Amygdala (tissue), 56 donors: ENCODE measurements around the gene NINJ2.
A peak's percentile ranks its signal among the peaks of the same experiment; 100 is the strongest.

Source experiments
- DNase-seq, 56 donors: peaks; one replicate each; lab custom pipeline; 2025; lab: John Stamatoyannopoulos, UW

Gene NINJ2

DNA sequence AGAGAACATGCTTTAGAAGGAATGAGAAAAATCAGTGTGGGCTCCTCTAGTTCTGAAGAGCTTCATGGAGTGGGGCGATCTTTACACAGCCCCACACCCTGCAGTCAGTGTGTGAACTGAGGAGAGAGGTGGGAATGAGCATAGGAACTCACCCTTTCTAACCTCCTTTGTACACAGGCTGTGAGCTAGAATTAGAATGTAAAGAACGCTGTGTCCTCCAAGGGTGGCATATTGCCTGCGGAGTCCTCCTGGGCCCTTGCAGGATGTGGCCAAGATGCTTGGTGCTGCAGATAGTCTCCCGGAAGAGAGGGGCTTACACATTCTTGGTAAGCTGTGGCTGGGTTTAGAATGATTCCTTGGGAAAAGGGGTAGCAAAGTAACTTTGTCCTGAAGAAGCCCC lies 43.9 kb downstream of the NINJ2 start:
- DNase-seq, result no peak

DNA sequence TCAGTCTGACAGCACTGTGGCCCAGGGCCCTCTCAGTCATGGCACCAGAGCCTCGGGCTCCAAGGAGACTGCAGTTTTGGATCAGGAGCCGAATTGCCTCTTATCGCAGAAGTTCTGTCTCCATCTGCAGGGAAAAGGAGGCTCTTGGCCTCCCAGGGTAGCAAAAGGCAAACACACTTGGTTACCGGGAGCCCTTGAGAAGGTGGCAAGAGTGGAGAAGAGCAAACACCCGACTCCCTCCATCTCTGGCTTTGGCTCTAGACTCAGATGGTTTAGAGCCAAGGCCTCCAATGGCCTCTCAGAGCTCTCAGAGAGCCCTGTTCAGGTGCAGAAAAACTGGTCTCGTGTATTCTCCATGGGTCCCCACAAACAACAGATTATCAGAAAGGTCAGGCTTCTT lies 44.6 kb downstream of the NINJ2 start:
- DNase-seq, result no peak

DNA sequence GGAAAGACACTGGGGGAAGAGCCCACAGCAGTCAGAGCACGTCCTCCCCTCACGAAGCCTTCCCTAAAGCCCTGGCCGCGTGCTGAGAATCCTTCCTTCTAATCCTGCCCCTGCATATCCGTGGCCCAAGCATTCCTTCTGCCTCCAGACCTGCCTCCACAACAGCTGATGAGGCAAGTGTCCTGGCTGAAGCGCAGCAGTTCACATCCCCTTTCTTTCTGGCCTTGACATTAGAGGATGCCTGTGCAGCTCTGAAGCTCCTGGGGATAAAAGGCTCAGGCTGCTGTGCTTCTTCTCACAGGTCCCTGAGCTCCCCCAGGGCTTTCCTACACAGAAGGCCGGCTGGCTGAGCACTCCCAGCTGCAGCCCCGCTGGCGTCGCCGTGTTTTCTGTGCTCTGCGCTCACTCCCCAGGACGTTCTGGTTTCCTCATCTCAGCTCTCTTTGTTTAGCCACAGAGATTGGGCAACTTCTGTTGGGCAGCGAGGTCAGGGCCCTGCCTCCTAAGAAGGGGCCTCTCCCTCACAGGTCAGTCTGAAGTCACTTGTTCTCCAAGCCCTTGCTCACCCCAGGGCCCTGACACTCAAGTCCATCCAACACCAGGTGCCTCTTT lies 45.8 kb downstream of the NINJ2 start:
- DNase-seq, result peak in 7 of 56 donors; percentile 9 to 46 (median 12)

DNA sequence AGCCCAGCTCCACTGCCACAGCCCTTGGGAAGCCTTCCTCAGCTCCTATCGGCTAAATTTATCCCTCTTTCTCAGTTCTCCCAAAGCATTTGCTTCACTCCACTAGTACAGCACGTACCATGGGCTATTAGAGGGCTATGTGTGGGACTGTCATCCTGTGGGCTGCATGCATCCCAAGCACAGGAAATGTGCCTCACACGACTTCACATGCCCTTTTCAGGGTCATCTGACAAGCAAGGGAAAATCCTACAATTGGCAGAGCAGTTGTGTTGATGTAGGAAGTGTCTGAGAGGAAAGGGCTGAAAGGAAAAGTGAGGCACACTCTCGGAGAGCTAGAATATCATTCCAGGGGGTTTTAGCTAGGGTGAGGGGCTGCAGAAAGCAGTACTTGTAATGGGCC lies 47.6 kb downstream of the NINJ2 start:
- DNase-seq, result no peak

DNA sequence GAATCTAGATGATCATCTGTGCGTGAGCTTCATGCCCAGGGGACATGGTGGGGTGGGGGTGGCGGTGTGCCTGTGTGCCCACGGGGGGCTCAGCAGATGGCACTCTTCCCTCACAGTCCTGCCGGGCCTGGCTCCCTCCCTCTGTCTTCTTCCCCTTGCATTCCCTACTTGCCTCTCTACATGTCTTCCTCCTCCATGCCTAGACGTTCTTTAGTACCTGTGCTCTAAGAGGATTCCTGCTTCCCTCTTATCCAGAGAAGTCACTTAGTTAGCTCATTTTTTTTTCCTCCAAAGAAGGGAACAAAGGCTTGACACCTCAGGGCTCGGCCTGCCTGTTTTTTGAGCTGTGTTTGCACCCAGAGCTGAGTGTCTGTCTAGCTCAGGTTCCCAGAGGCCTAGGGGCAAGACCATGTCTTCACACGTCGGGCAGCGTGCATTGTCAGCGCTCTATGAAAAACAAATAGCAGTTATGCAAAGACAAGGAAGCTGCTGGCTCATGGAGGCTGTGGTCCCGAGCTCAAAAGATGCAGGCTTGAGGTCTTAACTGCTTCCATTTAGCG lies 48.8 kb downstream of the NINJ2 start:
- peak in 29 of 56 donors; percentile 5 to 68 (median 31) for DNase-seq

DNA sequence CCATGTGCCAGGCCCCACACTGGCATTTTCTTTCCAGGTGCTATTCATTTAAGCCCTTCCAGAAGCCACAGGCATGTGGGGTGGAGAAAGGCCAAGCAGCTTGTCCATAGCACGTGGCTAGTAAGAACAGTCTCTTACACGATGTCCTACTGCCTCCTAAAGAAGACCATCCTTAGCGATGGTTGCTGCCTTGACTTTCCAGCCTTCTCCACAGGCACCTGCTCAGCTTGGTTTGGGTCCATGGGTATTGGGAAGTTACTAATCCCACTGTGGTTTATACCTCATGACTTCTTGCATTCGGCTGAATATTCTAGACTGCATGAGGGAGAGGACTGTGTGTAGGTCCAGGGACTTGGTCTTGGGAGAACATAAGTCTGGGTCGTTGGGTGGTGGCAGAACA lies 49.2 kb downstream of the NINJ2 start:
- no peak for DNase-seq

DNA sequence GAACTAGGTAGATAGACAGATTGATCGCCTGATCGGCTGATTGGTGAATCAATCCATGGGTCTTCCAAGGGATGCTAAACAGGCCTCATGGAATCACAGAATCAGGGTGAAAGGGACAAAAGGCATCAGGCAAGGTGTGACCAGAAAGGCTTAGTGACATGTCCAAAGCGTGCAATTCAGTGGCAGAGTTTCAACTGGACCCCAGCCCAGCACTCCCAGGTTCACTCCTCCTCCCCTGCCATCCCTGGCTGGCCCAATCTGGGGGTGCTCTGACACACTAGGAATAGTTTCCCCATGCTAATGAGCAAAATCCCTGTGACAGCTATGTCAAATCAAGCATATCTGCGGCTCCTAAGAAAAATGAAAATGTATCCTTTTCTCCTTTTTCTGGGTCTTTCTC lies 50.4 kb downstream of the NINJ2 start:
- no peak for DNase-seq

DNA sequence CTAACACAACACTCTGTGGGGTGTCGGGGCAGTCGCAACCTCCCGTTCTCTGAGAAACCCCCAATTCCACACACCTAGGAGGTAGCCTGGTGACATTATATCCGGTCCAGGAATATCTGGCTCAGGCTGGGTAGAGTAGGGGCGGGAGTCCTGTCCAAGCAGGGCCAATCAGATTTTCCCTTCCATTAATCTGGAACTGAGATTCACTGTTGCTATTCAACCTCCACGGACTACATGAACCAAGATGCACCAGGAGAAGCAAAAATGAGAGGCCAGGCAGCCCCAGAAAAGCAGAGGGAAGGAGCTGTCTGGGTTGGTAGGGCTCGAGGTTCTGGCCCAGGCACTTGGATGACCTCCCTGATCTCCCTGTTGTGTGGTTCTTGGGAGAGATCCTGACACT lies 51.0 kb downstream of the NINJ2 start:
- DNase-seq, result no peak

DNA sequence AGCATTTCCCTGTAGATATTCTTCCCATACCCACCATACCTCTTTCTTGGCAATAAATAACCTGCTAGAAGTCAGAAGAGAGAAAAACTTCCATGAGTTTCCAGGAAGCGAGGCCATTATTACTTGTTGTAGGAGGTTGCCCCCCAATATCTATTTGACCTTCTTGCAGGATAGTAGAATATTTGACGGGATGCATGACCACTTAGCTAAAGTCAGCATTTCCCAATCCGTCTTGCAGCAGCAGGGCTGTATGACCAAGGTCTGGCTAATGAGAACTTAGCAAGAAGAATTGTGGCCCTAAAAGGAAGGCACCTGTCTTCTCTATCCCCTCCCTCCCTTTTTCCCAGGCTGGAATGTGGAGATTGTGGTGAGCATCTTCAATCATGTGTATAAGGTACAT lies 51.5 kb downstream of the NINJ2 start:
- DNase-seq, result no peak

DNA sequence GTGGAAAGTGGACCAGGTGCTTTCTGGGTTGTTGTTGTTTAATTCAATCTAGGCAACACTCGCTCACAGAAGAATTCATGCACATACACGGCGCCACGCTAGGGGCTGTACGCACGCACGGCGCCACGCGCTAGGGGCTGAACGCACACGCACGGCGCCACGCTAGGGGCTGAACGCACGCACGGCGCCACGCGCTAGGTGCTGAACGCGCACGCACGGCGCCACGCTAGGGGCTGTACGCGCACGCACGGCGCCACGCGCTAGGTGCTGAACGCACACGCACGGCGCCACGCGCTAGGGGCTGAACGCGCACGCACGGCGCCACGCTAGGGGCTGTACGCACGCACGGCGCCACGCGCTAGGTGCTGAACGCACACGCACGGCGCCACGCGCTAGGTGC lies 54.3 kb downstream of the NINJ2 start:
- no peak for DNase-seq

DNA sequence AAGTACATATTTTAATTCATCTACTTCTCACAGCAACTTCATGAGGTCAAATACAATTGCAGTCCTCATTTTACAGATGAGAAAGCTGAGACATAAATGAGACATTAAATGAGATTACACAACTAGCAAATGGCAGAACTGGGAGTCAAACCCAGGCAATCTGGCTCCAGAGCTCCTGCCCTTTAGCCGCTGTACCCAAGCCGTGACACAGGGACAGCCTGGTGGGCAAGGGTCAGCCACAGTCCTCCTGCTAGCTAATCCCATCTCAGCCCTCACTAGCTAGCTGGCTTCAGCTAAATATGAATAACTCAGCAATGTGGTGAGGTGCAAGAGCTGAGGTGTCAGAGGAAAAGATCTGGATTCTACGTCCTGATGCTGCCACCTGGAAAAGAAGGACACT lies 54.8 kb downstream of the NINJ2 start:
- DNase-seq, result no peak

DNA sequence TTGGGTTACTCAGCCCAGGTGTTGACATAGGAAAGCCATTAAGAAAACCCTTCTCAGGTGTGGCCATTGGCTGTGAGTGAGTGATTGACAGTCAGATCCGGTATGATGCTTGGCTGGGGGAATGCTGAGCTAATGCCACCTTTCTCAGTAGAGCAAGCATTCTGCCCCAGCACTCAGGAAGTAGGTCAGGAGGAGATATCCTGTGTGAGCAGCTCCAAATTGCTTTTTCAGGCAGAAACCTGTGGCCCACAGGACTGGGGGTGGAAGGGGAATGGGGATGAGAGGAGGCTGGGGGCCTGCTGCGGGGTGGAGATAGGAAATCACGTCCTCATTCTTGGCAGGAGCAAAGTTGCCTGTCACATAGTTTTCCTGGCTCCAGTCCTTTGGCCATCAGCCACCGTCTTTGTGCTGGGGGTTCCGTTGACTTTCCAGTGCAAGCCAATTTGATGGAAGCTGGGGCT lies 55.7 kb downstream of the NINJ2 start:
- DNase-seq, result peak in 7 of 56 donors; percentile 14 to 46 (median 17)

DNA sequence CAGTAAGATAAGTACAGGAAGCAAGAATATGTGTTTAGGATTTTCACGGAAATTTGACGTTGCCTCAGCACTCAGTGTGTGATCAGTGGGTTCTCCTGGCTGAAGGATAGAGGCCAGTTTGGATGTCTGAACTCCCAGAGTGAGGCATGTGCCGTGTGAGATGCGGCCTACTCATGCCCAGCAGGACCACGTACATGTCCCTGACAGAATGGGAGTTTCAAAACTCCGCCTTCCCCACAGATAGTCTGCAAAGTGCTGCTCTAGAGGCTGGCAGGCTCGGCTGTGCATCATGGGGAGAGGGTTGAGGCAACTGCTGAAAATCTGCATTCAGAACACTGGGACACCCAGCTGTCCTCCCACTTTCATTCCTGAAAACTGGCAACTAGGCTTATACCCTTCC lies 58.3 kb downstream of the NINJ2 start:
- DNase-seq, result no peak

DNA sequence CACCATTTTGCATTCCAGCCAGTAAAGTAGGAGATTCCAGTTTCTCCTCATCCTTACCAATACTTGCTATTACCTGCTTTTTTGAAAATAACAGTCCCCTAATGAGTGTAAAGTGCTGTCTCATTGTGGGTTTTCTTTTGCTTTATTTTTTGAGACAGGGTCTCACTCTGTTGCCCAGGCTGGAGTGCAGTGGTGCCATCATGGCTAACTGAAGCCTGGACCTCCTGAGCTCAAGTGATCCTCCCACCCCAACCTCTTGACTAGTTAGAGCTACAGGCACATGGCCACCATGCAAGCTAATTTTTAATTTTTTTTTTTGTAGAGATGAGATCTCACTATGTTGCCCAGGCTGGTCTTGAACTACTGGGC lies 60.6 kb downstream of the NINJ2 start:
- DNase-seq, result no peak

DNA sequence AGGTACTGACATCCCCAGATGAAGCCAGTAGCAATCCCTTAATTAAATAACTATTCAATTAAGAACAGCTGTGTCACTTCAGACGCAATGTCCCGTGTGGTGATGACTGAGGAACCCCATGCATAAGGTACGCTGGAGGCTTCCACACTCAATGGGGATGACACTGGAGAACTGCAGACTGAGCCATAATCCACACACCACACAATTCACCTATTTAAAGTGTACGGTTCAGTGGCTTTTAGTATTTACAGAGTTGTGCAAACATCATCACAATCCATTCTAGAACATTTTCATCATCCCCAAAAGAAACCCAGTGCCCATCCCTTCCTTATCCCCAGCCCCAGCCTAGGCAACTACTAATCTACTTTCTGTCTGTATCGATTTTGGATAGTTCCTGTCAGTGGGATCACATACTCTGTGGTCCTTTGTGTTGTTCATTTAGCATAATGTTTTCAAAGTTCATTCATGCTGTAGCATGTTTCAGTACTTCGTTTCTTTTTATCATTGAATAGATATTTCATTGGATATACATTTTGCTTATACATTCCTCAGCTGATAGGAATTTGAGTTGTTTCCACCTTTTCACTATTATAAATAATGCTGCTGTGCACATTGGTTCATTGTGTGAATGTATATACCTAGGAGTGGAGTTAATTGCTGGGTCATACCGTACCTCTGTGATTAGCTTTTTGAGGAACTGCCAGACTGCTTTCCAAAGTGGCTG lies 61.1 kb downstream of the NINJ2 start:
- no peak for DNase-seq

DNA sequence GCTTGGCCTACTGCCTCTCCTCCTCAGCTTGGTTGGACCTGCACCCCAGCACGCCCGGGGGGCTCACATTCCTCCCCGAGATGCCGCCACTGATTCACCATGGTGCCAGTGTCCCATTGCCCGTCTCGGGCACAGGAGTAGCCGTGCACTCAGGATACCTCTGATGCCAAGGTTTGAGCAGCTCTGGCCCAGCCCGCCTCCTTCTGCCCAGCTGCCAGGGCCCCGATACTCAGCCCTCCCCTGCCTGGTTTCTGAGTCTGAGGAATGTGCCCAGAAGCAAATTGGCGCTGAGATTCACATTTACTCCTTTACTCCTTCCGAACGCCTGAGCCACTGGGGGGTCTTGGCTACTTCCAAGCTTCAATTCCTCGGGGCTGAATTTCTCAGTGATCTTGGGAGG lies 63.5 kb downstream of the NINJ2 start:
- no peak for DNase-seq

DNA sequence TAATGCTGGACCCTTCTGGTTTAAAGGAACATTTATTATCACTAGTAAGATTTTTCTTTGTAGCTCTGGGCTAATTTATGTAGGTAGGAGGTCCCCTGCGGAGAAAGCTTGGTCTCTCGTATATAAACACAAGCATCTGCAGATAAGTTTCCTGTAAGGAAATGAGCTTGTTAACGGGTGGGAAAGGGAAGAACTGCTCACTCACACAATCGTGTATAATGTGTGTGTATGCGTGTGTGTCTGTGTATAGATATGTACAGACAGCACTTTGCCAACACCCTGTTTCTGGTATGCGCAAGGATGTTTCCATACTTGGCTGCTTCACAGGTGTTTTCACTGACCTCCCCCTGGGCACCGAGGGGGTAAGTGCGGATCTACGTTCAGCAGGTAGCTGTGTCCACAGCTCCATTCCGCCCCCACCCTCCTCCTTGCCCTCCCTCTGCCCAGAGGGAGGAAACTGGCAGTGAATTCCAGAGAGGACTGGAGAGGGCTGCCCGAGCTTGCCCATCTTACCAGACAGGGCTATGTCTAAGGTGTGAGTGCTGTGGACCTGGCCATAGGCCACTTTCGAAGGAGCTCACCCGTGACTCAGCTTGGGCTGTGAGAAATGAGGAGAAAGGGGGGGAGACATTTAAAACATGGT lies 65.2 kb downstream of the NINJ2 start:
- no peak for DNase-seq

DNA sequence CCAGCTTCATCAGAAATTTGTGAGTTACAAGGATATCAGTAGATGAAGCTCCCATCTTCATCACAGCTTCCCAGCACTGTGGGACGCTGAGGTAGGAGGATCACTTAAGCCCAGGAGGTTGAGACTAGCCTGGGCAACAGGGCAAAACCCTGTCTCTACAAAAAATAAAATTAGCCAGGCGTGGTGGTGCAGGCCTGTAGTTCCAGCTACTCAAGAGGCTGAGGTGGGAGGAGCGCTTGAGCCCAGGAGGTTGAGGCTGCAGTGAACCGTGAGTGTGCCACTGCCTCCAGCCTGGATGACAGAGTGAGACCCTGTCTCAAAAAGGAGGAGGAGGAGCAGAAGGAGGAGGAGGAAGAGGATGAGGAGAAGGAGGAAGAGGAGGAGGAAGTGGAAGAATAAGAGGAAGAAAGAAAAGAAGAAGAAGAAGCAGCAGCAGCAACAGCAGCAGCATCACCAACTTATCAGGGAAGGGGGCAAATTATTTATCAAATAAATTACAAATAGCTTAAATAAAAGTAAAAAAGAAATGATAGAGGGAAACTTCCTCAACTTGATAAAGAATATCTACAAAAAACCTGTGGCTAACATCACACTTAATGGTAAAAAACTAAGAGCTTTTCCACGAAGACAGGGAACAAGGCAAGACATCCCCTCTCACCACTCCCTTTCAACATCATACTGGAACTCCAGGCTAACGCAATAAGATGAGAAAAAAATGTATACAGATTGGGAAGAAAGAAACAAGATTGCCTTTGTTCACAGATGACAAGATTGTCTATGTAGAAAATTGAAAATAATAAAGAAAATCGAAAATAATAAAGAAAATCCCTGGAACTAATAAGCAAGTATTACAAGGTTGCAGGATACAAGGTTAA lies 69.6 kb downstream of the NINJ2 start:
- DNase-seq, result no peak

DNA sequence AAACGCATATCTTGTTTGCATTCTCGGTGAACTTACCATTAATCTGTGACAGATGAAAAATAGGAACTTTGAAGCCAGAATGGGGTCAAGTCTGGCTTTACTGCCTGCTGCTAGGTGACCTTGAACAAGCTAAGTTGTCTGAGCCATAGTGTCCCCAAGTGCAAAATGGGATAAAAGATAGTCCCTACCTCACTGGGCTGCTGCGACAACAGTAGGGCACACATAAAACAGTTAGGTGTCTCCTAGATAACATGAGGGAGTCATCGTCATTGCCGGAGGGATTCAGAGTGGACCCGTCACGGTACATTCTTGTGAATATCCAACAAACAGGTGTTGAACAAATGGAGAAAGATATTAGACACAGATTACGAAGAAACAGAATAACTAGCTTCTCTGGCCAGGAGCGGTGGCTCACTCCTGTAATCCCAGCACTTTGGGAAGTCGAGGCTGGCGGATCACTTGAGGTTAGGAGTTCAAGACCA lies 71.2 kb downstream of the NINJ2 start:
- no peak for DNase-seq
